Heart right ventricle (tissue), 16 donors: ENCODE data around the gene TRPM5. TPM values are rescaled to one million over a fixed set of nuclear protein-coding genes. Genes with fewer than 3 reads are reported as not detected.

Experiments used
- ATAC-seq, 8 donors: fragments of 200-7000 bp; cut with Tn5 transposase; one replicate each; pipeline ENCODE4 v1.9.1; 2020; ENCODE audit warnings: mild to moderate bottlenecking in 8 of 8, moderate library complexity in 8 of 8, moderate number of reproducible peaks in 1 of 8
- DNase-seq, 2 donors: peaks; one replicate each; pipeline ENCODE4 v3.0.0-alpha.2; 2020
- H3K27ac ChIP-seq, 10 donors: fragments of 200-600 bp; sonication (generic) in 2 of 10; one replicate each; pipeline versions ENCODE4 v1.5.0 to v1.8.0; 2020 to 2022; ENCODE audit warnings: mild to moderate bottlenecking in 3 of 10
- H3K27me3 ChIP-seq, 7 donors: fragments of 200-600 bp; one replicate each; pipeline ENCODE4 v1.8.0; 2021 to 2022; ENCODE audit warnings: mild to moderate bottlenecking in 2 of 7
- H3K36me3 ChIP-seq, 9 donors: fragments of 200-600 bp; sonication (generic) in 1 of 9; one replicate each; pipeline versions ENCODE4 v1.5.0 to v1.8.0; 2020 to 2022; ENCODE audit warnings: mild to moderate bottlenecking in 2 of 9
- H3K4me1 ChIP-seq, 9 donors: fragments of 200-600 bp; sonication (generic) in 1 of 9; one replicate each; pipeline versions ENCODE4 v1.5.0 to v1.8.0; 2020 to 2022; ENCODE audit warnings: mild to moderate bottlenecking in 4 of 9
- H3K4me3 ChIP-seq, 10 donors: fragments of 200-600 bp; sonication (generic) in 2 of 10; one replicate each; pipeline versions ENCODE4 v1.5.0 to v1.8.0; 2020 to 2022; ENCODE audit warnings: mild to moderate bottlenecking in 7 of 10, moderate library complexity in 2 of 10
- H3K9me3 ChIP-seq, 11 donors: fragments of 200-600 bp in 10 of 11; sonication (generic) in 2 of 11; one replicate each; pipeline versions ENCODE4 v1.5.0 to v1.8.0; 2013 to 2022; ENCODE audit warnings: mild to moderate bottlenecking in 2 of 11, control low read depth in 1 of 11, moderate library complexity in 1 of 11
- CTCF ChIP-seq, 9 donors: fragments of 200-600 bp; sonication (generic) in 2 of 9; IDR thresholded peaks; one replicate each; pipeline versions ENCODE4 v1.5.0 to v1.8.0; 2021 to 2022; ENCODE audit warnings: antibody characterized with exemption in 9 of 9, mild to moderate bottlenecking in 5 of 9, moderate library complexity in 1 of 9
- WGBS, 2 donors: extraction: QIAGEN DNeasy Blood & Tissue Kit; methylation state at CpG; one replicate each; pipeline ENCODE4 v1.1.7; 2013; ENCODE audit warnings: inconsistent platforms in 1 of 2; 5-methylcytosine and 5-hydroxymethylcytosine counted together
- intact Hi-C, 10 donors: fragments of 100-400 bp; cut with DNase I; formaldehyde crosslinking; loops; one replicate each; pipeline versions ENCODE4 v1.11.1 to v1.14.2; 2022
- polyA plus RNA-seq, 2 donors: library from polyadenylated mRNA; stranded (reverse); fragments of 200-250 nt; gene quantifications; one replicate each; pipeline ENCODE4 v1.2.3, GENCODE V29; 2013
- total RNA-seq, 10 donors: library from RNA; stranded (reverse); fragmentation: NEBNext Ultra II Directional in 3 of 10; extraction: Animal tissue kit (Norgen Biotek cat#: 25700) in 3 of 10; gene quantifications; one replicate each; pipeline versions ENCODE4 v1.2.1 to v1.2.4, GENCODE V29; 2021 to 2023
- donor health status: Arrhythmogenic right ventricular cardiomyopathy.
- donor health status: ischemic (EF 13 %, LVEDD 7.1; RV severe dilation, severe dysfunction).
- donor health status: healthy with polysubstance abuse.
- donor health status: DM: no; HTN: yes; CAD: no.
- donor health status: DM: no; HTN: no; CAD: no.
- donor health status: ischemic (EF 25% LVEDD 6.9; RV normal size, moderate dysfunction).
- donor health status: ischemic (EF 25% LVEDD 5.7; RV mildly dilated, moderate dysfunction).
- donor health status: healthy.
- donor health status: DM: yes; HTN: yes; CAD: no.
- donor health status: Ischemic cardiomyopathy.
- donor health status: ischemic (EF 35%, LVEDD 5.7; RV mildly dilated, moderate dysfunction).
- donor health status: nonischemic (EF 11% LVEDD 7.7; RV severe dilation, severe dysfunction).
- donor health status: DM: yes; HTN: yes; CAD: no.
- donor health status: PGD.
- donor health status: ischemic (EF 29% LVEDD 5.4; RV normal size, mild dysfunction).
- donor health status: nonischemic (EF 23%, LVEDD 6.1; RV moderate dilation, normal function).

The TRPM5 gene
- total and polyA plus RNA-seq, 12 donors: not detected

- Histone ChIP-seq H3K27ac (peak overlapping the region; percentile 73 to 96 (median 90)), H3K36me3 (no peaks in the 10 kb centered on the region), H3K9me3 (no peaks in the 10 kb centered on the region), H3K4me1 (peaks cover 12 to 67% (median 42%) of the 10 kb centered on the region in 9 donors), H3K4me3 (no peak overlapping the region), H3K27me3 (no peaks in the 10 kb centered on the region)
- WGBS, 2 donors: 63 to 67% methylated on average over 15 of the region's 15 CpGs
- no peak for TF ChIP-seq CTCF (IDR thresholded peaks at IDR 0.05)
- DNase-seq (peak in 1 of 2 donors; percentile 5), ATAC-seq (peak in 2 of 8 donors; percentile 1 to 3)
- intact Hi-C loops: loop anchor here in 3 of 10 donors (5.0 kb wide), 3 partner anchors 47 to 853 kb away; partner anchors contain the start of gene KRTAP5-3 (in 1 of the 3)
Measured at GRCh38 chr11:2460540-2461252, 16.4 kb upstream of the TRPM5 start.

GRCh38 chr11:2459796-2460531 lies 15.7 kb upstream of the TRPM5 start:
- H3K27ac ChIP-seq: peak overlapping the region in 9 of 10 donors; percentile 14 to 95 (median 90)
- peaks cover 11 to 60% (median 36%) of the 10 kb centered on the region in 9 donors for H3K4me1 ChIP-seq
- no peak for TF ChIP-seq CTCF (IDR thresholded peaks at IDR 0.05)
- no peaks in the 10 kb centered on the region for H3K36me3 ChIP-seq
- intact Hi-C loops: loop anchor here in 4 of 10 donors (5.0 kb wide), 3 partner anchors 47 to 853 kb away; partner anchors contain the start of gene KRTAP5-3 (in 1 of the 4)
- WGBS, 2 donors: 81 to 83% methylated on average over 13 of the region's 13 CpGs
- ATAC-seq (no peak), DNase-seq (no peak)
- H3K4me3 ChIP-seq: no peak overlapping the region
- H3K9me3 ChIP-seq: no peaks in the 10 kb centered on the region
- H3K27me3 ChIP-seq: no peaks in the 10 kb centered on the region

- Histone ChIP-seq H3K9me3 (no peaks in the 10 kb centered on the region), H3K36me3 (no peaks in the 10 kb centered on the region), H3K4me3 (no peak overlapping the region), H3K27me3 (no peaks in the 10 kb centered on the region), H3K27ac (peak overlapping the region in 7 of 10 donors; percentile 86 to 95 (median 91)), H3K4me1 (peaks cover 10 to 52% (median 31%) of the 10 kb centered on the region in 9 donors)
- intact Hi-C loops: loop anchor here in 1 of 10 donors (5.0 kb wide), 1 partner anchor 53 kb away; no protein-coding TSS in a partner anchor
- DNase-seq: no peak
- 66 to 80% methylated on average over 20 of the region's 20 CpGs for WGBS, 2 donors
- no peak for ATAC-seq
- no peak for TF ChIP-seq CTCF (IDR thresholded peaks at IDR 0.05)
Measured at GRCh38 chr11:2459016-2459725, 14.9 kb upstream of the TRPM5 start.

GRCh38 chr11:2458321-2458720 lies 14.0 kb upstream of the TRPM5 start:
- intact Hi-C loops: loop anchor here in 1 of 10 donors (5.0 kb wide), 1 partner anchor 54 kb away; no protein-coding TSS in a partner anchor
- ATAC-seq (no peak), DNase-seq (no peak)
- TF ChIP-seq CTCF (IDR thresholded peaks at IDR 0.05): no peak
- no peaks in the 10 kb centered on the region for H3K27me3 ChIP-seq
- no peak overlapping the region for H3K27ac ChIP-seq
- no peaks in the 10 kb centered on the region for H3K36me3 ChIP-seq
- H3K4me3 ChIP-seq: no peak overlapping the region
- peaks cover 0 to 3% (median 0%) of the 10 kb centered on the region in 11 donors for H3K9me3 ChIP-seq
- whole genome bisulfite sequencing, 2 donors: 67 to 80% methylated on average over 13 of the region's 13 CpGs
- peaks cover 10 to 45% (median 31%) of the 10 kb centered on the region in 9 donors for H3K4me1 ChIP-seq
